Measurements from ENCODE around the gene MIA.
"Not testable (repeated sequence)": the region's sequence is repeated elsewhere in the genome, so short reads cannot be mapped to it uniquely, and the experiment has no call there.

MIA gene

GRCh38 chr19:40774916-40775631 is at the start of gene MIA:
Gene MIA (plus strand): TSS chr19:40775521. CDS start chr19:40775543, 22 bp downstream.
- DNase-seq (ENCODE audit: low spot score) = no peak

DNA sequence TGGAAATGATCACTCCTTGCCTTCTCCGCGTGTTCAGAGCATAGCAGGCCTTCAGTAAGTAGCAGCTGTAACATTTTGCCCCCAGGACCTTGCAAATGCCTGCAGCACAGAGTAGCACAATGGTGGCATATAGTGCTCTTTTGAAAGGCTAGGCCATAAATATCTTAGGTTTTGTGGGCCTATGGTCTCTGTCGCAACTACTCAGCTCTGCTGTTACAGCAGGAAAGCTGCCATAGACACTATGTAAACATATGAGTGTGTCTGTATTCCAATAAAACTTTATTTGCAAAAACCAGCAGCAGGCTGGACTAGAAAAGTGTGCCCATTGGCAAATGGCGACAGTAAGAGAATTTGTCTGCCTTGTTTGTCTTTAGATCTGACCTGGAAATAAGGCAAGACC is 49.0 kb upstream of the MIA start:
- DNase-seq (ENCODE audit: low spot score) = no peak

DNA sequence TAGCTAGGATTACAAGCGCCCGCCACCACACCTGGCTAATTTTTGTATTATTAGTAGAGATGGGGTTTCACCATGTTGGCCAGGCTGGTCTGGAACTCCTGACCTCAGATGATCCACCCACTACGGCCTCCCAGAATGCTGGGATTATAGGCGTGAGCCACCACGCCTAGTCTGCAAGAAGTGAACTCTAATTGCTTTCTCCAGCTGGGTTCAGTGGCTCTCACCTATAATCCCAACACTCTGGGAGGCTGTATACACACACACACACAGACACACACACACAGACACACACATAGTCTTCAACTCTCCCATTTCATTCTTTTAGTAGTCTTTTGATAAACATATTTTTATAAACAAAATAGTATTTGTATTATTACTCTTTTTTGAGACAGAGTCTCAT is 45.3 kb upstream of the MIA start:
- not testable (repeated sequence) for DNase-seq (ENCODE audit: low spot score)

DNA sequence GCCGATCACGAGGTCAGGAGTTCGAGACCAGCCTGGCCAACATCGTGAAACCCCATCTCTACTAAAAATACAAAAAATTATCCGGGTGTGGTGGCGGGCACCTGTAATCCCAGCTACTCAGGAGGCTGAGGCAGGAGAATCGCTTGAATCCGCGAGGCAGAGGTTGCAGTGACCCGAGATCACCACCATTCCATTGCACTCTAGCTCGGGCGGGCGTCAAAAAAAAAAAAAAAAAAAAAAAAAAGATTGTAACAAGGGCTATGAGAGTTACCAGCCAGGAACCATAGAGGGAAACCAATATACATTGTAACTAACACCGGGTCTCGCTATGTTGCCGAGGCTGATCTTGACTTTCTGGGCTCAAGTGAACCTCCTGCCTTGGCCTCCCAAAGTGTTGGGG is 43.0 kb upstream of the MIA start:
- not testable (repeated sequence) for DNase-seq (ENCODE audit: low spot score)

- no peak for DNase-seq (ENCODE audit: low spot score)
Measured at GRCh38 chr19:40733149-40733548, 42.2 kb upstream of the MIA start.

- DNase-seq (ENCODE audit: low spot score) = no peak
Measured at GRCh38 chr19:40735013-40735771, 40.1 kb upstream of the MIA start.

- no peak for DNase-seq (ENCODE audit: low spot score)
Measured at GRCh38 chr19:40736661-40737060, 38.7 kb upstream of the MIA start.

DNA sequence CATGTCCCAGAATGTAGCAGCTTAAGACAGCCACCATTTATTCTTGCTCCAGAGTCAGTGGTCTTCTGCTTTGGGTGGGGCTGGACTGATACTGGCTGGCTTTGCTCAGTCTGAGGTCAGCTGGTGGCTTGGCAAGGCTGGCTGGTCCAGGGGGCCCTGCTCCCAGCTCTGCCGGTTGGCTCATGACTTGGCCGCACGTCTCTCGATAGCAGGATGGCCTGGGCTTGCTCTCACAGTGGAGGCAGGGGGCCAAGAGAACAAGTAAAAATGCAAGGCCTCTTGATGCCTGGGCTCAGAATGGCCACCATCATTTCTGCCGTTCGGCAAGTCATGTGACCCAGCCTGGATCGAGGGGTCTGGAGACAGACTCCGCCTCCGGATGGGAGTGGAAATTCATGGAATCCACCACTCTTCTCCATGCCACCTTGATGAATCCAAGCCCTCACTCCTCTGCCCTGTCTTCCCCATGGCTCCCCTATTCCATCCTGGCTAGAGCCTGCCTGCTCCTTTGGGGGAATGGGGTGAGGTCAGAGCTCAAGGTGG is 38.1 kb upstream of the MIA start:
- no peak for DNase-seq (ENCODE audit: low spot score)

- DNase-seq (ENCODE audit: low spot score) = no peak
Measured at GRCh38 chr19:40739030-40739839, 36.1 kb upstream of the MIA start.

DNA sequence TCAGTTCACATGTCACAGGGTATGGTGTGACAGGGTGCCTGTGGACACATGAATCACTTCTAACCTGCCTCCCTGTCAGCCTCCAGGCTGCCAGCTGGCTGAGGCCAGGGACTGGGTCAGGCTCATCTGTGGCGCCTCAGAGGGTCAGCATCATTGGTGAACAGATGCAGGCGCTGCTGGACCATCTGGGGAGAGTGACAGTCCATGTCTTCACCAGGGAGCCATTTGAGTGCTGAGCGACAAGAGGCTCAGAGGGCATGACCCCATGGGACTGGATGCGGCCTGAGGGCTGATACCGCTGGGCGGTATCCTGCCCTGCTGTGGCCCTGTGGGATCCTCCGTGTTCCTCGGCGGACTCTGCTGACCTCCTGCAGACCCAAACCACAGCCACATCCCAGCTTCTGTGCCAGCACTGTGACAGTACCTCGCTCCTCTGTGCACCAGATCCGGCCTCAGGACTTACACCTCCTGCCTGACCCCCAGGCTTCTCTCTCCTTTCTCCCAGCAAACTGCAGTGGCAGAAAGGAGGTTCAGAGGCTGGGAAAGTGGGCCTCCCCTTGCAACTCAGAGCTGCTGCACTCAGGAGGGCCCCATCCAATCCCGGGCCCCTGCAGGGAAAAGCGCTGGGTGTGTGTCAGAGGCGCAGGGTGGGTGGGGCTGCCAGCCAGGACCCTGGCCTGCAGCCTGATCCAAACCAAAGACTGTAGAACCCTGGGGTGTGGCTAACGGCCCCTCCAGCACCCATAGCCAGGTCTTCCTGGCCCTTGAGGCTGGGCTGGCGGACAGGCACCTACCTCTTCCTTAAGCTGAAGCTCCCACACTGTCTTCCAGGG is 35.2 kb upstream of the MIA start:
- no peak for DNase-seq (ENCODE audit: low spot score)

DNA sequence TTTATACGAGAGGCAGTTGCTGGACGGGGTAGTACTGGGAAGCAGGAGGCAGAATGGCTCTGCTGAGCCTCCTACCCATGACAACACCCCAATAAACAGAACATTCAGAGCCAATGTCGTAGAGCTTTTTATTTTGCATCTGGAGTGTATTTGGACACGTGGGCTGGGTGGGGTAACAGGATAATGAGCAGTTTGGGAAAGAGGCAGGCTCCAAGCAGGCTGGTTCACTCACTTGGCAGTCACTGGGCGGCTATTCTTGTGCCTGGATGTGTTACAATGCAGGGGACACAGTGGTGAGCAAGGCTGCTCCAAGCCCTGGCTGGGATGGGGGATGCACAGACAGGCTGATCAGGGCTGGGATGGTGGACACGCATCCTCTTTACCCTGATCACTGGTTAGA is 34.6 kb upstream of the MIA start:
- DNase-seq (ENCODE audit: low spot score) = peak; percentile 76

DNA sequence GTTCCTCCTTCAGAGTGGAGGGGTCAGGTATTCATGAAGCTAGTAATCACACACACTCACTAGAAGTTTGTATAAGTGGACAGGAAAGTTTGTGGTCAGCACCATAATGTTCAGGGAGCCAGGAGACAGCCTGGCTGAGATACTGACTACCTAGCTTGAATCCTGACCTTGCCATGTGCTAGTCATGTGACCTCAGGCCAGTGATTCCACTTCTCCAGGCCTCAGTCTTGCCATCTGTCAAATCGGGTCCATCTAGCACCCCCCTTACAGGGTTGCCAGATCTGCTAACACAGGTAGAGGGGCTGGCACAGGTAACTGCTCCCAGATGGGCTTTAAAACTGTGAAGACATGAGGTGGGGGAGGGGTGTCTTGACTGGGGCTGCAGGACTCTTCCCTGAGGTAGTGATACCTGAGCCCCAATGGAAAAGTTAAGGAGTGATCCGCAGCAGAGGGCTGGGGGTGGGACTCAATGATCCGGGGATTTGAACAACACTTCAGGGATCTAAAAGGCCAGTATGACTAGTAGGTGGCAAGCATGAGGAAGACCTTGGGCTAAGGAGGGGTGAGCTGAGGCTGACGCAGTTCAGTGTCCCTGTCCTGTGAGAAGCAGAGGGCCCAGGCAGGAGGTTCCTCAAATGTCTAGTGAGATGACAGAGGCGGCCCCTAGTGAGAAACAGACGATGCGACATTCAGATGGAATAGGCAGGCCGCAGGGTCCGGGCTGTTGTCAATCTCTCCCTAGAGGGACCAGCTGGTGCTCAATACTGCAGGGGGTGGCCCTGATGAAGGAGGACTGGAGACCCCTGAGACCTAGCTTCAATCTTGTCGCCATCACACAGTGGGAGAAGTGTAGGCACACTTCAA is 33.6 kb upstream of the MIA start:
- DNase-seq (ENCODE audit: low spot score) = no peak

- no peak for DNase-seq (ENCODE audit: low spot score)
Measured at GRCh38 chr19:40742477-40742876, 32.8 kb upstream of the MIA start.

DNA sequence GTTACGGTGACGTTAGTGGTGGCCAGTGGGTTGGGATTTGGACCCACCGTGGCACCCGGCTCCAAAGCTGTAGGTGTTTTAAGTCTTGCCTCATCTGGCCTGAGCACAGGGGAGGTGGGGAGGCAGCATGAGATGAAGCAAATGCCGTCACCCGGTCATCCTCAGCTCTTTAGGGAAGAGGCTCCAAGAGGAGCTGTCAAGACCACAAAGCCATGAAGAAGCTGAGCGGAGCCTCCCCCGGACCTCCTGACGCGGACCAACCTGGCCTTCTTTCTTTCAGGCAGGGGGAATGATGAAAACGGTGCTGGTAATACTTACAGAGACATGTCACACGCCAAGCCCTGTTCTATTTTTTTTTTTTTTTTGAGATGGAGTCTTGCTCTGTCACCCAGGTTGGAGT is 32.4 kb upstream of the MIA start:
- DNase-seq (ENCODE audit: low spot score) = no peak

GRCh38 chr19:40743926-40744325 is 31.4 kb upstream of the MIA start:
- no peak for DNase-seq (ENCODE audit: low spot score)

DNA sequence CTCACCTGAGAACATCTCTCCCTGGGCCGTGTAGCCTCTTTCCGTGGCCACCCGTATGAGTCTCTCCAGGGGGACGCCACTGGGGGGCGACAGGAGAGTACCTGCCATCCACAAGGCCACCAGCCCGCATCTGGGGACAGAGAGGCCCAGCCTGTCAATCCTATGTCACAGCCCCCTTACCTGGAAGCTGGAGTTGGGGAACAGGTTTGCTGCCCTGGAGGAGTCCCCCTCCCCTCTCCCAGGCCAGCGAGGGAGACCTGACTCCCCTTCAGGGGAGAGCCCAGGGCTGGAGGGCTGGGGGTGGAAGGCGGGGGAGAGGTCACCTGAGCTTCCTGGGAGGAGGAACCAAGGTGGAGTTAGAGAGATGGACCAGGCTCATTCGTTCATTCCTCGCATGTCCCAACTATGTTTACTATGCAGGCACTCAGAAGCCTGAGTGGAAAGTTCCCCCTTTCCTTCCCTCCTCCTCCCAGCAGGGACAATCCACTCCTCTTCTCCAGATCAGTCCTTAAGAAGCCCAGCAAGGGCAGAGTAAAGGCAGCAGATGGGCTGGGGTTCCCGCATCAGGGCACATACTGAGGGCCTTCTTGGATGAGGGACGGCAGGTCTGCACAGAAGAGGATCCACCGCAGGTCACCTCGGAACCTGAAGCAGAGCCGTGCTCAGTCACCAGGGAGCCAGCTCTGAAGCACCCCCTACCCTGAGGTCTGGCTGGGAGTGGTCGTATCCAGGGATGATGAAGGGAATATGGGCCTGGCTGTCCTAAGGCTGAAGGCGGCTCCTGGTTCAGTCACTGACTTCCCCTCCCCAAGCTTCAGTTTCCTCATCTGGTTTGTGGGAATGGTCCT is 30.5 kb upstream of the MIA start:
- DNase-seq (ENCODE audit: low spot score) = no peak

DNA sequence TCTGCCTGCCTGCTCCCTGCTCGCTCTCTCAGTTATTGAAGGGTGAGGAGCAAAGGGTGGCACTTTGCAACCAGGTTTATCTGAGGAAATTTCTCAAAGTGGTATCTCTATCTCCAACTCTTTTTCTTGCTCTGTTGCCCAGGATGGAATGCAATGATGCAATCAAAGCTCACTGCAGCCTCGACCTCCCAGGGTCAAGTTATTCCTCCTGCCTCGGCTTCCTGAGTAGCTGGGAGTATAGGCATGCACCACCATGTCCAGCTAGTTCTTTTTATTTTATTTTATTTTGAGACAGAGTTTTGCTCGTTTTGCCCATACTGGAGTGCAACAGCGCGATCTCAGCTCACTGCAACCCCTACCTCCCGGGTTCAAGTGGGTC is 29.9 kb upstream of the MIA start:
- no peak for DNase-seq (ENCODE audit: low spot score)

DNA sequence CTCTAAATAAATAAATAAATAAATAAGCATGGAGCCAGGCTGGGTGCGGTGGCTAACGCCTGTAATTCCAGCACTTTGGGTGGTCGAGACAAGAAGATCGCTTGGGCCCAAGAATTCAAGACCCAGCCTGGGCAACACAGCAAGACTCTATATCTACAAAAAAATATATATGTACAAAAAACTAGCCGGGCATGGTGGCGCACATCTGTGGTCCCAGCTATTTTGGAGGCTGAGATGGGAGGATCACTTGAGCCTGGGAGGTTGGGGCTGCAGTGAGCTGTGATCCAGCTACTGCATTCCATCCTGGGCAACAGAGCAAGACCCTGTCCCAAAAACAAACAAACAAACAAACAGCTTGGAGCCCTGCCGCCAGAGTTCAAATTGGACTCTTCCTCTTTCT is 27.8 kb upstream of the MIA start:
- no peak for DNase-seq (ENCODE audit: low spot score)

- DNase-seq (ENCODE audit: low spot score) = peak; percentile 100
Measured at GRCh38 chr19:40750058-40750873, 25.1 kb upstream of the MIA start, which contains the start of gene ACTMAP. Gene ACTMAP (minus strand): TSS chr19:40750477. CDS start chr19:40749803, 674 bp downstream.

All from left forelimb (tissue), 1 donor.